Colonic mucosa (tissue), 4 donors: Measurements from ENCODE around the gene MGP. TPM values are rescaled to one million over a fixed set of nuclear protein-coding genes. Genes with fewer than 3 reads are reported as not detected.

Experiments used
- DNase-seq: peaks from one replicate; pipeline ENCODE4 v3.0.0-alpha.2; 2020
- H3K27ac ChIP-seq: fragments of 200-600 bp; one replicate; pipeline ENCODE4 v1.8.0; 2021
- H3K27me3 ChIP-seq: fragments of 200-600 bp; one replicate; pipeline ENCODE4 v1.8.0; 2021
- H3K36me3 ChIP-seq: fragments of 200-600 bp; one replicate; pipeline ENCODE4 v1.8.0; 2021
- H3K4me1 ChIP-seq: fragments of 200-600 bp; one replicate; pipeline ENCODE4 v1.8.0; 2021; ENCODE audit warnings: mild to moderate bottlenecking
- H3K4me3 ChIP-seq: fragments of 200-600 bp; one replicate; pipeline ENCODE4 v1.8.0; 2021
- H3K9ac ChIP-seq, 2 donors: one replicate each; pipeline ENCODE4 v1.7.0; 2013; ENCODE audit warnings: control low read depth in 2 of 2, low read depth in 2 of 2, low read length in 2 of 2
- H3K9me3 ChIP-seq: fragments of 200-600 bp; one replicate; pipeline ENCODE4 v1.8.0; 2021
- intact Hi-C: fragments of 100-400 bp; cut with DNase I; formaldehyde crosslinking; loops from one replicate; pipeline ENCODE4 v1.14.1; 2022
- total RNA-seq, 2 donors: library from RNA; stranded (reverse); fragmentation: NEBNext Ultra II Directional in 1 of 2; extraction: Animal tissue kit (Norgen Biotek cat#: 25700) in 1 of 2; gene quantifications; one replicate each; pipeline ENCODE4 v1.2.1, GENCODE V29; 2021
- TF ChIP-seq, protein P1 (sequence below): fragments of 200-600 bp; IDR thresholded peaks from one replicate; pipeline ENCODE4 v1.8.0; 2022; ENCODE audit warnings: antibody characterized with exemption, mild to moderate bottlenecking
- donor health status: healthy.
- donor health status: DM: no; HTN: no; CAD: no.
- donor health status: DM: no; HTN: no; CAD: no.

Gene MGP
- total RNA-seq, 2 donors from 2014 or later = 37.6 to 180 TPM

DNA sequence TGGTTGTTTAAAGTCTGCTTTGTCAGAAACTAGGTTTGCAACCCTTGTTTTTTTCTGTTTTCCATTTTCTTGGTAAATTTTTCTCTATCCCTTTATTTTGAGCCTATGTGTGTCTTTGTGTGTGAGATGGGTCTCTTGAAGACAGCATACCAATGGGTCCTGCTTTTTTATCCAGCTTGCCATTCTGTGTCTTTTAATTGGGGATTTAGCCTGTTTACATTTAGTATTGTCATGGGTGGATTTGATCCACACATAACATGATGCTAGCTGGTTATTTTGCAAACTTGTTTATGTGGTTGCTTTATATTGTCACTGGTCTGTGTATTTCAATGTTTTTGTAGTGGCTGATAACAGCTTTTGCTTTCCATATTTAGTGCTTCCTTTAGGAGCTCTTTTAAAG is 25.2 kb downstream of the MGP start:
- no peak overlapping the region for H3K9ac ChIP-seq
- no peaks in the 10 kb centered on the region for H3K4me1 ChIP-seq
- intact Hi-C loops = no loop called here
- H3K9me3 ChIP-seq = no peaks in the 10 kb centered on the region
- no peaks in the 10 kb centered on the region for H3K27me3 ChIP-seq
- H3K36me3 ChIP-seq = no peaks in the 10 kb centered on the region
- TF ChIP-seq, protein P1, sequence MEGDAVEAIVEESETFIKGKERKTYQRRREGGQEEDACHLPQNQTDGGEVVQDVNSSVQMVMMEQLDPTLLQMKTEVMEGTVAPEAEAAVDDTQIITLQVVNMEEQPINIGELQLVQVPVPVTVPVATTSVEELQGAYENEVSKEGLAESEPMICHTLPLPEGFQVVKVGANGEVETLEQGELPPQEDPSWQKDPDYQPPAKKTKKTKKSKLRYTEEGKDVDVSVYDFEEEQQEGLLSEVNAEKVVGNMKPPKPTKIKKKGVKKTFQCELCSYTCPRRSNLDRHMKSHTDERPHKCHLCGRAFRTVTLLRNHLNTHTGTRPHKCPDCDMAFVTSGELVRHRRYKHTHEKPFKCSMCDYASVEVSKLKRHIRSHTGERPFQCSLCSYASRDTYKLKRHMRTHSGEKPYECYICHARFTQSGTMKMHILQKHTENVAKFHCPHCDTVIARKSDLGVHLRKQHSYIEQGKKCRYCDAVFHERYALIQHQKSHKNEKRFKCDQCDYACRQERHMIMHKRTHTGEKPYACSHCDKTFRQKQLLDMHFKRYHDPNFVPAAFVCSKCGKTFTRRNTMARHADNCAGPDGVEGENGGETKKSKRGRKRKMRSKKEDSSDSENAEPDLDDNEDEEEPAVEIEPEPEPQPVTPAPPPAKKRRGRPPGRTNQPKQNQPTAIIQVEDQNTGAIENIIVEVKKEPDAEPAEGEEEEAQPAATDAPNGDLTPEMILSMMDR = no peak
- no peak for DNase-seq
- no peak overlapping the region for H3K27ac ChIP-seq
- H3K4me3 ChIP-seq = no peak overlapping the region

GRCh38 chr12:14858513-14858912 is 27.1 kb downstream of the MGP start:
- TF ChIP-seq, protein P1 = no peak
- DNase-seq = no peak

GRCh38 chr12:14854586-14855183 is 31.0 kb downstream of the MGP start:
- H3K36me3 ChIP-seq = no peaks in the 10 kb centered on the region
- intact Hi-C loops = no loop called here
- no peaks in the 10 kb centered on the region for H3K9me3 ChIP-seq
- no peak overlapping the region for H3K27ac ChIP-seq
- no peak for DNase-seq
- TF ChIP-seq, protein P1 = no peak
- no peaks in the 10 kb centered on the region for H3K4me1 ChIP-seq
- H3K9ac ChIP-seq = no peak overlapping the region
- no peak overlapping the region for H3K4me3 ChIP-seq
- no peaks in the 10 kb centered on the region for H3K27me3 ChIP-seq

More at GRCh38 chr12:14858513-14858912, 27.1 kb downstream of the MGP start:
- Histone ChIP-seq H3K9me3 (no peaks in the 10 kb centered on the region), H3K27ac (no peak overlapping the region), H3K9ac (no peak overlapping the region), H3K4me3 (no peak overlapping the region), H3K36me3 (no peaks in the 10 kb centered on the region), H3K27me3 (no peaks in the 10 kb centered on the region), H3K4me1 (no peaks in the 10 kb centered on the region)
- intact Hi-C loops = no loop called here

- H3K9me3 ChIP-seq = no peaks in the 10 kb centered on the region
- TF ChIP-seq, protein P1 = no peak
- H3K4me1 ChIP-seq = no peaks in the 10 kb centered on the region
- no peak overlapping the region for H3K4me3 ChIP-seq
- no peak overlapping the region for H3K27ac ChIP-seq
- H3K36me3 ChIP-seq = no peaks in the 10 kb centered on the region
- intact Hi-C loops = no loop called here
- DNase-seq = no peak
- no peaks in the 10 kb centered on the region for H3K27me3 ChIP-seq
- H3K9ac ChIP-seq = no peak overlapping the region
Measured at GRCh38 chr12:14853961-14854360, 31.7 kb downstream of the MGP start.

GRCh38 chr12:14852880-14853279 is 32.8 kb downstream of the MGP start:
- no peaks in the 10 kb centered on the region for H3K4me1 ChIP-seq
- no peak overlapping the region for H3K9ac ChIP-seq
- H3K4me3 ChIP-seq = no peak overlapping the region
- intact Hi-C loops = no loop called here
- TF ChIP-seq, protein P1 = no peak
- H3K9me3 ChIP-seq = no peaks in the 10 kb centered on the region
- no peak overlapping the region for H3K27ac ChIP-seq
- no peaks in the 10 kb centered on the region for H3K27me3 ChIP-seq
- no peak for DNase-seq
- no peaks in the 10 kb centered on the region for H3K36me3 ChIP-seq
